Glutamatergic neuron (in vitro differentiated cells): ENCODE data around the gene UBE2H. TPM values are rescaled to one million over a fixed set of nuclear protein-coding genes. Genes with fewer than 3 reads are reported as not detected.

Experiments
- DNase-seq: peaks from one replicate; pipeline ENCODE4 v3.0.0; 2022
- H3K27ac Mint-ChIP-seq: one replicate; pipeline ENCODE4 v1.8.0; 2020; ENCODE audit warnings: mild to moderate bottlenecking, mixed read lengths, inconsistent platforms; ENCODE audit not compliant: unreplicated experiment
- H3K27me3 Mint-ChIP-seq: one replicate; pipeline ENCODE4 v1.8.0; 2020; ENCODE audit warnings: mild to moderate bottlenecking, moderate library complexity, mixed read lengths, inconsistent platforms; ENCODE audit not compliant: unreplicated experiment
- H3K36me3 Mint-ChIP-seq: one replicate; pipeline ENCODE4 v1.8.0; 2020; ENCODE audit warnings: mild to moderate bottlenecking, mixed read lengths, inconsistent platforms; ENCODE audit not compliant: unreplicated experiment
- H3K4me1 Mint-ChIP-seq: one replicate; pipeline ENCODE4 v1.8.0; 2020; ENCODE audit warnings: mild to moderate bottlenecking, low read depth, mixed read lengths, inconsistent platforms; ENCODE audit not compliant: unreplicated experiment
- H3K4me3 Mint-ChIP-seq: one replicate; pipeline ENCODE4 v1.8.0; 2020; ENCODE audit warnings: mild to moderate bottlenecking, mixed read lengths, inconsistent platforms; ENCODE audit not compliant: unreplicated experiment
- H3K9me3 Mint-ChIP-seq: one replicate; pipeline ENCODE4 v1.8.0; 2020; ENCODE audit warnings: mild to moderate bottlenecking, moderate library complexity, mixed read lengths, inconsistent platforms; ENCODE audit not compliant: unreplicated experiment
- CTCF ChIP-seq: fragments of 200-600 bp; sonication (generic); IDR thresholded peaks from one replicate; pipeline ENCODE4 v1.5.0; 2021; ENCODE audit not compliant: partially characterized antibody, unreplicated experiment
- total RNA-seq: library from RNA; stranded (reverse); fragmentation: NEBNext Ultra II Directional; extraction: Animal tissue kit (Norgen Biotek cat#: 25700); gene quantifications from one replicate; pipeline ENCODE4 v1.2.1, GENCODE V29; 2021; ENCODE audit not compliant: unreplicated experiment

UBE2H gene
- total RNA-seq, 1 donor from 2014 or later = 100 TPM

- Mint-ChIP-seq H3K9me3 (peaks cover 4% of the 10 kb centered on the region), H3K4me1 (peaks cover 6% of the 10 kb centered on the region), H3K27ac (no peak overlapping the region), H3K4me3 (no peak overlapping the region), H3K27me3 (no peaks in the 10 kb centered on the region), H3K36me3 (no peaks in the 10 kb centered on the region)
- no peak for DNase-seq
- TF ChIP-seq CTCF = no peak
Measured at GRCh38 chr7:129923709-129924108, 29.1 kb downstream of the UBE2H start.

GRCh38 chr7:129919492-129919891, 33.3 kb downstream of the UBE2H start:
- DNase-seq = no peak
- H3K9me3 Mint-ChIP-seq = peaks cover 4% of the 10 kb centered on the region
- H3K27ac Mint-ChIP-seq = no peak overlapping the region
- H3K4me3 Mint-ChIP-seq = no peak overlapping the region
- peaks cover 8% of the 10 kb centered on the region for H3K4me1 Mint-ChIP-seq
- no peak for TF ChIP-seq CTCF
- H3K36me3 Mint-ChIP-seq = no peaks in the 10 kb centered on the region
- H3K27me3 Mint-ChIP-seq = peaks cover 2% of the 10 kb centered on the region

GRCh38 chr7:129918922-129919321, 33.8 kb downstream of the UBE2H start:
- DNase-seq = no peak
- TF ChIP-seq CTCF = no peak
- H3K36me3 Mint-ChIP-seq = no peaks in the 10 kb centered on the region
- H3K4me1 Mint-ChIP-seq = peaks cover 8% of the 10 kb centered on the region
- no peak overlapping the region for H3K4me3 Mint-ChIP-seq
- peaks cover 2% of the 10 kb centered on the region for H3K27me3 Mint-ChIP-seq
- peaks cover 4% of the 10 kb centered on the region for H3K9me3 Mint-ChIP-seq
- H3K27ac Mint-ChIP-seq = no peak overlapping the region

- Mint-ChIP-seq H3K27ac (no peak overlapping the region), H3K9me3 (peaks cover 4% of the 10 kb centered on the region), H3K27me3 (peaks cover 2% of the 10 kb centered on the region), H3K4me1 (peaks cover 8% of the 10 kb centered on the region), H3K36me3 (no peaks in the 10 kb centered on the region), H3K4me3 (no peak overlapping the region)
- no peak for DNase-seq
- TF ChIP-seq CTCF = no peak
Measured at GRCh38 chr7:129917934-129918333, 34.8 kb downstream of the UBE2H start.

- no peak overlapping the region for H3K4me3 Mint-ChIP-seq
- H3K9me3 Mint-ChIP-seq = peaks cover 4% of the 10 kb centered on the region
- H3K27me3 Mint-ChIP-seq = peaks cover 4% of the 10 kb centered on the region
- peaks cover 8% of the 10 kb centered on the region for H3K4me1 Mint-ChIP-seq
- no peak for DNase-seq
- H3K36me3 Mint-ChIP-seq = no peaks in the 10 kb centered on the region
- no peak overlapping the region for H3K27ac Mint-ChIP-seq
- no peak for TF ChIP-seq CTCF
Measured at GRCh38 chr7:129914536-129915272, 38.1 kb downstream of the UBE2H start.
